Thoracic aorta (tissue), 2 donors: ENCODE results near the gene TSR3. TPM values are rescaled to one million over a fixed set of nuclear protein-coding genes. Genes with fewer than 3 reads are reported as not detected.

Experiments used
- ATAC-seq: fragments of 150-250 bp; one replicate; pipeline ENCODE4 v1.8.0; 2017; ENCODE audit warnings: low read depth; ENCODE audit not compliant: insufficient number of reproducible peaks, low FRiP score
- DNase-seq: peaks from one replicate; pipeline ENCODE4 v3.0.0-alpha.2; 2020; ENCODE audit warnings: low spot score
- H3K27ac ChIP-seq, 2 donors: fragments of 200-600 bp; sonication (generic); 1 replicate in 1 of 2; 2 replicates in 1 of 2; pipeline ENCODE4 v1.5.1; 2016; ENCODE audit warnings: mild to moderate bottlenecking in 2 of 2, moderate library complexity in 2 of 2
- H3K27me3 ChIP-seq: fragments of 200-600 bp; sonication (generic); replicated peaks from 2 replicates; pipeline ENCODE4 v1.6.0; 2016; ENCODE audit warnings: mild to moderate bottlenecking; ENCODE audit not compliant: insufficient read depth
- H3K36me3 ChIP-seq: fragments of 200-600 bp; sonication (generic); one replicate; pipeline ENCODE4 v1.5.1; 2016
- H3K4me1 ChIP-seq, 2 donors: fragments of 200-600 bp; sonication (generic); 1 replicate in 1 of 2; 2 replicates in 1 of 2; pipeline versions ENCODE4 v1.5.1 to v1.6.0; 2016; ENCODE audit warnings: low read depth in 2 of 2, mild to moderate bottlenecking in 1 of 2; ENCODE audit not compliant: control insufficient read depth in 1 of 2
- H3K4me3 ChIP-seq: fragments of 200-600 bp; sonication (generic); 2 replicates; pipeline ENCODE4 v1.5.1; 2016; ENCODE audit warnings: mild to moderate bottlenecking
- H3K9me3 ChIP-seq: fragments of 200-600 bp; sonication (generic); 2 replicates; pipeline ENCODE4 v1.5.1; 2016
- total RNA-seq, 2 donors: library from RNA; depleted of rRNA; stranded (reverse); fragments of >200 nt; gene quantifications; one replicate each; pipeline versions ENCODE4 v1.1.0 to v1.2.3, GENCODE V29; 2016
- TF ChIP-seq, protein P1 (sequence below): fragments of 200-600 bp; sonication (generic); IDR thresholded peaks from one replicate; pipeline ENCODE4 v1.5.1; 2019; ENCODE audit warnings: antibody characterized with exemption

The TSR3 gene
- total RNA-seq, 2 donors from 2014 or later, result 61.7 to 124 TPM

DNA sequence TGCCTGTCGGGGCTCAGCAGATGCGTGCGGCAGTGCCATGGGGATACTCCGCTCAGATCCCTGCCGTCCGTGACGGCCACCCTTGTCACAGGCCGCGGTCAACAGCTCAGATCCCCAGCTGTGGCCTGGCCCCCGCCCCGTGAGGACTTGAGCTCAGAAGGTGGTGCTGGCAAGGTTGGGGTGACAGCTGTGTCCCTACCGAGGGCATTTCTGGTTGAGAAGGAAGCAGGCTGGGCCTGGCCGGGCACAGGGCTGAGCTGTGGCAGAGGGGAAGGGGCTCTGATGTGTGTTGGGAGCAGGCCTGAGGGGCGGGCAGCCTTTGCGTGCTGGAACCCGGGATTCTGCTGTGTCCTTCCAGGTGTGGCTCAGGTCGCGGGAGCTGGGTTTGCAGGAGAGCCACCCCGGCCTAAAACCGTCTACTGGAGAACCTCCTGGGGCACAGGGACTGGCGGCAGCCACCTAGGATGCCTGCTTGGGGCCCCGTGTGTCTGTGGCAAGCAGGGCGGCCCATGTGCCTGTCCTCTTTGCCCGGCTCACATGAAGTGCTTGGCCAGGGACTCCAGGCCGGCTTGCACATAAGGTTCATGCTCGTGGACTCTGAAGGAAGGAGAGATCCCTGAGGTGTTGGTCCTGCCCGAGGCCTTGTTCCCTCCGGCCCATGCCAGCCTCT, 37.1 kb downstream of the TSR3 start:
- no peaks in the 10 kb centered on the region for H3K27me3 ChIP-seq
- peaks cover 19 to 38% of the 10 kb centered on the region in 2 donors for H3K4me1 ChIP-seq
- no peaks in the 10 kb centered on the region for H3K9me3 ChIP-seq
- TF ChIP-seq, protein P1, sequence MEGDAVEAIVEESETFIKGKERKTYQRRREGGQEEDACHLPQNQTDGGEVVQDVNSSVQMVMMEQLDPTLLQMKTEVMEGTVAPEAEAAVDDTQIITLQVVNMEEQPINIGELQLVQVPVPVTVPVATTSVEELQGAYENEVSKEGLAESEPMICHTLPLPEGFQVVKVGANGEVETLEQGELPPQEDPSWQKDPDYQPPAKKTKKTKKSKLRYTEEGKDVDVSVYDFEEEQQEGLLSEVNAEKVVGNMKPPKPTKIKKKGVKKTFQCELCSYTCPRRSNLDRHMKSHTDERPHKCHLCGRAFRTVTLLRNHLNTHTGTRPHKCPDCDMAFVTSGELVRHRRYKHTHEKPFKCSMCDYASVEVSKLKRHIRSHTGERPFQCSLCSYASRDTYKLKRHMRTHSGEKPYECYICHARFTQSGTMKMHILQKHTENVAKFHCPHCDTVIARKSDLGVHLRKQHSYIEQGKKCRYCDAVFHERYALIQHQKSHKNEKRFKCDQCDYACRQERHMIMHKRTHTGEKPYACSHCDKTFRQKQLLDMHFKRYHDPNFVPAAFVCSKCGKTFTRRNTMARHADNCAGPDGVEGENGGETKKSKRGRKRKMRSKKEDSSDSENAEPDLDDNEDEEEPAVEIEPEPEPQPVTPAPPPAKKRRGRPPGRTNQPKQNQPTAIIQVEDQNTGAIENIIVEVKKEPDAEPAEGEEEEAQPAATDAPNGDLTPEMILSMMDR, result no peak
- ATAC-seq, result no peak
- H3K36me3 ChIP-seq, result peaks cover 58% of the 10 kb centered on the region
- DNase-seq, result no peak
- no peak overlapping the region for H3K27ac ChIP-seq
- no peak overlapping the region for H3K4me3 ChIP-seq

GRCh38 chr16:1313721-1314369, 37.8 kb downstream of the TSR3 start:
- Histone ChIP-seq H3K9me3 (no peaks in the 10 kb centered on the region), H3K27me3 (no peaks in the 10 kb centered on the region), H3K4me3 (no peak overlapping the region), H3K4me1 (peaks cover 19 to 38% of the 10 kb centered on the region in 2 donors), H3K36me3 (peaks cover 52% of the 10 kb centered on the region), H3K27ac (no peak overlapping the region)
- DNase-seq, result no peak
- TF ChIP-seq, protein P1, result no peak
- ATAC-seq, result no peak

DNA sequence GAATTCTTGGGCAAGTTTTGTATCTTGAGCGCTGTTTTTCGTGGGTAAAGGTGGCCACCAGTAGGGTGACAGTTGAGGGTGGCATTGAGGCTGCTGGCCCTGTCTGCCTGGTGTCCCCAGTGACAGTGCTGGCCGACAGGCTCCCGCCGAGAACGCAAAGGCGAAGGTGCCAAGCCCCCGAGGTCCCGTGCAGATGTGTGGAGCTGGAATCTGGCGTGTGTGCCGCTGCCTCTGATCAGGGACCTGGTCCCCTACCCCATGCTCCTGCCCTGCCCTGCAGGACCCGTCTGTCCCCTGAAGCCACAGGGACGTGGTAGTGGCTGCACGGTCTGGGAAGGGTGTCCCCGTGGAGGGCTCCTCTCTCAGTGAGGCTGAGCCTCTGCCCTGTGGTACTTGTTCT, 38.8 kb downstream of the TSR3 start:
- Histone ChIP-seq H3K4me3 (no peak overlapping the region), H3K36me3 (peaks cover 42% of the 10 kb centered on the region), H3K9me3 (no peaks in the 10 kb centered on the region), H3K27ac (no peak overlapping the region), H3K4me1 (peaks cover 19 to 38% of the 10 kb centered on the region in 2 donors), H3K27me3 (no peaks in the 10 kb centered on the region)
- ATAC-seq (no peak), DNase-seq (no peak)
- TF ChIP-seq, protein P1, result no peak

DNA sequence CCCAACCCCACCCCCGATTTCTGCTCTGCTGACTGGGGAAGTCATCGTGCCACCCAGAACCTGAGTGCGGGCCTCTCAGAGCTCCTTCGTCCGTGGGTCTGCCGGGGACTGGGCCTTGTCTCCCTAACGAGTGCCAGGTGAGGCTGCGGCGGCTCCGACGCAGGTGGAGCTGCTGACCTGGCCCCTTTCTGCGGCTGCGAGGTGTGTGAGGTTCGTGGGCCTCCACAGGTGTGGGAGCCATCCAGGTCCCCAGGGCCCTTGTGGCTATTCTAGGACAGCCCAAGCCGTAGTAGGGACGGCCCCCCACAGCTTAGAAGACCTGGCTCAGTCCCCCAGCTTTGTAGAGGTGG, 39.2 kb downstream of the TSR3 start:
- Histone ChIP-seq H3K27ac (no peak overlapping the region), H3K36me3 (peaks cover 38% of the 10 kb centered on the region), H3K4me3 (no peak overlapping the region), H3K27me3 (no peaks in the 10 kb centered on the region), H3K4me1 (peaks cover 19 to 38% of the 10 kb centered on the region in 2 donors), H3K9me3 (no peaks in the 10 kb centered on the region)
- DNase-seq, result no peak
- no peak for ATAC-seq
- TF ChIP-seq, protein P1, result no peak

GRCh38 chr16:1311738-1312466, 39.8 kb downstream of the TSR3 start:
- DNase-seq, result no peak

More at GRCh38 chr16:1311738-1312466, 39.8 kb downstream of the TSR3 start:
- H3K27ac ChIP-seq, result no peak overlapping the region
- peaks cover 32% of the 10 kb centered on the region for H3K36me3 ChIP-seq
- peaks cover 19 to 38% of the 10 kb centered on the region in 2 donors for H3K4me1 ChIP-seq
- TF ChIP-seq, protein P1, result no peak
- ATAC-seq, result no peak
- no peaks in the 10 kb centered on the region for H3K9me3 ChIP-seq
- H3K4me3 ChIP-seq, result peak overlapping the region; percentile 89
- H3K27me3 ChIP-seq, result no peaks in the 10 kb centered on the region
